GM21367 (cell line): ENCODE measurements around the gene NR3C1.

ENCODE experiments used
- ATAC-seq: cut with Tn5 transposase; IDR thresholded peaks from one replicate; pipeline ENCODE4 v1.9.1; 2021; ENCODE audit not compliant: unreplicated experiment

Gene NR3C1

GRCh38 chr5:143426437-143426991 lies 23.0 kb upstream of the NR3C1 start:
- no peak for ATAC-seq

- no peak for ATAC-seq
Measured at GRCh38 chr5:143425835-143426234, 22.3 kb upstream of the NR3C1 start.

GRCh38 chr5:143418140-143418866 lies 14.8 kb upstream of the NR3C1 start:
- ATAC-seq: no peak

GRCh38 chr5:143417503-143418139 lies 14.1 kb upstream of the NR3C1 start:
- ATAC-seq: no peak

GRCh38 chr5:143416411-143416810 lies 12.9 kb upstream of the NR3C1 start:
- ATAC-seq: no peak

- peak; percentile 74 for ATAC-seq
Measured at GRCh38 chr5:143413958-143414669, 10.6 kb upstream of the NR3C1 start.

GRCh38 chr5:143412661-143413342 lies 9.3 kb upstream of the NR3C1 start:
- ATAC-seq: no peak

- ATAC-seq: no peak
Measured at GRCh38 chr5:143409926-143410325, 6.4 kb upstream of the NR3C1 start.

GRCh38 chr5:143406408-143406807 lies 2.9 kb upstream of the NR3C1 start:
- ATAC-seq: no peak

GRCh38 chr5:143405849-143406098 lies 2.3 kb upstream of the NR3C1 start:
- ATAC-seq: no peak

GRCh38 chr5:143405063-143405848 lies 1.8 kb upstream of the NR3C1 start:
- ATAC-seq: peak; percentile 19

- ATAC-seq: peak; percentile 17
Measured at GRCh38 chr5:143404416-143405062, 1.1 kb upstream of the NR3C1 start.

- no peak for ATAC-seq
Measured at GRCh38 chr5:143403334-143403592, 223 bp downstream of the NR3C1 start.

GRCh38 chr5:143402553-143403333 lies 743 bp downstream of the NR3C1 start:
- no peak for ATAC-seq

GRCh38 chr5:143402017-143402552 lies 1.4 kb downstream of the NR3C1 start:
- ATAC-seq: no peak

- no peak for ATAC-seq
Measured at GRCh38 chr5:143401227-143402016, 2.1 kb downstream of the NR3C1 start.

GRCh38 chr5:143400541-143401226 lies 2.8 kb downstream of the NR3C1 start:
- ATAC-seq: no peak
